HEK293T (cell line): ENCODE data around the gene TMPRSS9.

Source experiments
- CTCF ChIA-PET: fragments of 350-600 bp; formaldehyde crosslinking; extraction: SDS; loops from one replicate; lab custom pipeline; 2021; ENCODE audit warnings: antibody characterized with exemption, inconsistent platforms; lab: Yijun Ruan, JAX
- POLR2A ChIA-PET: fragments of 350-600 bp; formaldehyde crosslinking; extraction: SDS; loops from one replicate; lab custom pipeline; 2020; ENCODE audit warnings: antibody characterized with exemption, inconsistent platforms; lab: Yijun Ruan, JAX
- DNase-seq: peaks from one replicate; pipeline ENCODE4 v3.0.0; 2012; ENCODE audit warnings: mixed read lengths; ENCODE audit errors: extremely low spot score
- ARNT ChIP-seq: fragments of 450-650 bp; IDR thresholded peaks from 2 replicates; pipeline ENCODE4 v1.6.1; 2017; ENCODE audit warnings: mild to moderate bottlenecking
- BHLHE40 ChIP-seq: fragments of 450-650 bp; IDR thresholded peaks from 2 replicates; pipeline ENCODE4 v1.6.1; 2016; ENCODE audit warnings: mild to moderate bottlenecking, moderate library complexity, borderline replicate concordance
- CTBP1 ChIP-seq: fragments of 450-650 bp; IDR thresholded peaks from 2 replicates; pipeline ENCODE4 v1.6.1; 2016; ENCODE audit warnings: borderline replicate concordance
- ELF4 ChIP-seq: fragments of 450-650 bp; IDR thresholded peaks from 2 replicates; pipeline ENCODE4 v1.6.1; 2017; ENCODE audit warnings: antibody characterized with exemption
- FOXA1 ChIP-seq: fragments of 450-650 bp; IDR thresholded peaks from 2 replicates; pipeline ENCODE4 v1.6.1; 2016; ENCODE audit warnings: mild to moderate bottlenecking
- FOXK2 ChIP-seq: fragments of 450-650 bp; IDR thresholded peaks from 2 replicates; pipeline ENCODE4 v1.6.1; 2016; ENCODE audit warnings: mild to moderate bottlenecking
- FOXM1 ChIP-seq: fragments of 450-650 bp; IDR thresholded peaks from 2 replicates; pipeline ENCODE4 v1.6.1; 2017; ENCODE audit warnings: mild to moderate bottlenecking, borderline replicate concordance
- HDGF ChIP-seq: fragments of 450-650 bp; IDR thresholded peaks from 2 replicates; pipeline ENCODE4 v1.6.1; 2017; ENCODE audit warnings: antibody characterized with exemption, borderline replicate concordance
- L3MBTL2 ChIP-seq: fragments of 450-650 bp; conservative IDR thresholded peaks from 2 replicates; pipeline ENCODE4 v1.6.1; 2016; ENCODE audit warnings: mild to moderate bottlenecking
- LEF1 ChIP-seq: fragments of 450-650 bp; IDR thresholded peaks from 2 replicates; pipeline ENCODE4 v1.6.1; 2017; ENCODE audit warnings: mild to moderate bottlenecking, borderline replicate concordance
- NFRKB ChIP-seq: fragments of 450-650 bp; IDR thresholded peaks from 2 replicates; pipeline ENCODE4 v1.6.1; 2016; ENCODE audit warnings: mild to moderate bottlenecking, moderate library complexity
- SP1 ChIP-seq: fragments of 450-650 bp; IDR thresholded peaks from 2 replicates; pipeline ENCODE4 v1.6.1; 2017
- SUZ12 ChIP-seq: fragments of 450-650 bp; IDR thresholded peaks from 2 replicates; pipeline ENCODE4 v1.6.1; 2016; ENCODE audit warnings: mild to moderate bottlenecking
- TARDBP ChIP-seq: fragments of 450-650 bp; IDR thresholded peaks from 2 replicates; pipeline ENCODE4 v1.6.1; 2016
- ZNF384 ChIP-seq: fragments of 450-650 bp; IDR thresholded peaks from 2 replicates; pipeline ENCODE4 v1.6.1; 2016
- TF ChIP-seq, protein P1 (sequence below): fragments of 450-650 bp; IDR thresholded peaks from 2 replicates; pipeline ENCODE4 v1.6.1; 2016

TMPRSS9 gene

DNA sequence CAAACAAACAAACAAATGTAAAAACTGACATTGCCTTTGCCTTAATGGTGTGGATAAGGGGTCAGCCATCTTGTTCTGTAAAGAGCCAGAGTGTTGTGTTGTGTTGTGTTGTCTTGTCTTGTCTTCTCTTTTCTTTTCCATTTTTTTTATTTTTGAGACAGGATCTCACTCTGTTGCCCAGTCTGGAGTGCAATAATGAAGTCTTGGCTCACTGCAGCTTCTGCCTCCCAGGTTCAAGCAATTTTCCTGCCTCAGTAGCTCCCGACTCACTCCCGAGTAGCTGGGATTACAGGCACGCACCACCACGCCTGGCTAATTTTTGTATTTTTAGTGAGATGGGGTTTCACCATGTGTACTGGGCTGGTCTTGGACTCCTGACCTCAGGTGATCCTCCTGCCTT lies 39.5 kb downstream of the TMPRSS9 start:
- DNase-seq, result no peak
- POLR2A ChIA-PET, result no interaction called here
- TF ChIP-seq HDGF (no peak), L3MBTL2 (no peak), FOXA1 (no peak), NFRKB (no peak), FOXM1 (no peak), ARNT (no peak), FOXK2 (no peak), BHLHE40 (no peak), LEF1 (no peak), ELF4 (no peak), CTBP1 (no peak), SUZ12 (no peak), ZNF384 (no peak)
- CTCF ChIA-PET, result no interaction called here

DNA sequence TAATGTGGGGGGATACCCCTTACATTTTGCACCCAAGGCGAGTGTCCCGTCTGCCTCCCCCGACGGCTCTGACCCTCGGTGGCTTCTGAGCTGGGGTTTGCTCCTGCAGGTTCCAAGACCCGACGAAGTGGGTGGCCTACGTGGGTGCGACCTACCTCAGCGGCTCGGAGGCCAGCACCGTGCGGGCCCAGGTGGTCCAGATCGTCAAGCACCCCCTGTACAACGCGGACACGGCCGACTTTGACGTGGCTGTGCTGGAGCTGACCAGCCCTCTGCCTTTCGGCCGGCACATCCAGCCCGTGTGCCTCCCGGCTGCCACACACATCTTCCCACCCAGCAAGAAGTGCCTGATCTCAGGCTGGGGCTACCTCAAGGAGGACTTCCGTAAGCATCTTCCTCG lies 48.2 kb downstream of the TMPRSS9 start:
- CTCF ChIA-PET, result no interaction called here
- POLR2A ChIA-PET, result interaction anchor here (1.2 kb wide), 1 partner anchor 19 kb away, joined by 3 read pairs; the partner anchor contains the start of gene TIMM13
- no peak for DNase-seq
- TF ChIP-seq FOXA1 (no peak), TARDBP (no peak), CTBP1 (no peak), ZNF384 (no peak)
- TF ChIP-seq, protein P1, sequence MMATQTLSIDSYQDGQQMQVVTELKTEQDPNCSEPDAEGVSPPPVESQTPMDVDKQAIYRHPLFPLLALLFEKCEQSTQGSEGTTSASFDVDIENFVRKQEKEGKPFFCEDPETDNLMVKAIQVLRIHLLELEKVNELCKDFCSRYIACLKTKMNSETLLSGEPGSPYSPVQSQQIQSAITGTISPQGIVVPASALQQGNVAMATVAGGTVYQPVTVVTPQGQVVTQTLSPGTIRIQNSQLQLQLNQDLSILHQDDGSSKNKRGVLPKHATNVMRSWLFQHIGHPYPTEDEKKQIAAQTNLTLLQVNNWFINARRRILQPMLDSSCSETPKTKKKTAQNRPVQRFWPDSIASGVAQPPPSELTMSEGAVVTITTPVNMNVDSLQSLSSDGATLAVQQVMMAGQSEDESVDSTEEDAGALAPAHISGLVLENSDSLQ, result no peak

DNA sequence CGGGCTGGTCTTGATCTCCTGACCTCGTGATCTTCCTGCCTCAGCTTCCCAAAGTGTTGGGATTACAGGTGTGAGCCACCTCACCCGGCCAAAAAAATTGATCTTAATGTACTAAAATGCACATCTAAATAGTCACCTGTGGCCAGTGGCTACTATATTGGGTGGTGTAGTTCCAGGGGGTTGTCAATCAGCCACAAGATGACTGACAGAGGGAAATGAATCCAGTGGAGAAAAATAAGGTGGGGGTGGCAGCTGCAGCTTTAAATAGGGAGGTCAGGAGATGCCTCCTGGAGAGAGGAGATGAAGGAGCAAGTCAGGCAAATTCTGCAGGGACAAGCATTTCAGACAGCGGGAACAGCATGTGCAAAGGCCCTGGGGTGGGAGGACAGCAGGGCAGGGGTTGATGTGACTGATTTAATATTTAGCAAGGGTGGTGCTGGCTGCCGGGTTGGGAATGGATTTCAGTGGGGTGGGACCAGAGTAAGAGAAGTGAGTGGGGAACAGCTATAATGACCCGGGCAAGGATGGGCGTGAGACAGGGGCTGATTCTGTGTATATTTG lies 49.4 kb downstream of the TMPRSS9 start:
- TF ChIP-seq BHLHE40 (no peak), LEF1 (no peak)
- TF ChIP-seq, protein P1, result peak; percentile 58; the same call in 1 of the 2 replicates
- ChIA-PET POLR2A (no interaction called here), CTCF (no interaction called here)
- no peak for DNase-seq

DNA sequence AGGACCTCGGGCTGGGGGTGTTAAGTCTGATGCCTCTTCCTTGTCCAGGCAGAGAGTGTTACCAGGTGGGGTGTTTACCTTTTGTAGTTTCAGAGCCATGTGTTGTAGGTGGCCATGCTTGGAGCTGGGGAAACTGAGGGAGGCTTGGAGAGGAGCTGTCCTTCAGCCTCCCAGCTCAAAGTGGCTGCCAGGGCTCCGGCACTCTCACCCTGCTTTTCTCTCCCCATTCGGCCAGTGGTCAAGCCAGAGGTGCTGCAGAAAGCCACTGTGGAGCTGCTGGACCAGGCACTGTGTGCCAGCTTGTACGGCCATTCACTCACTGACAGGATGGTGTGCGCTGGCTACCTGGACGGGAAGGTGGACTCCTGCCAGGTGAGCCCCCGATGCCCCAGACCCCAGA lies 50.0 kb downstream of the TMPRSS9 start:
- no peak for TF ChIP-seq FOXM1
- no peak for TF ChIP-seq LEF1
- no peak for TF ChIP-seq FOXK2
- TF ChIP-seq, protein P1, result no peak
- no peak for TF ChIP-seq ZNF384
- TF ChIP-seq L3MBTL2, result no peak
- no peak for TF ChIP-seq TARDBP
- TF ChIP-seq FOXA1, result no peak
- no peak for TF ChIP-seq BHLHE40
- TF ChIP-seq CTBP1, result no peak
- TF ChIP-seq HDGF, result no peak
- TF ChIP-seq ELF4, result no peak
- no peak for TF ChIP-seq SUZ12
- no peak for TF ChIP-seq NFRKB
- DNase-seq, result no peak
- CTCF ChIA-PET, result no interaction called here
- POLR2A ChIA-PET, result no interaction called here

DNA sequence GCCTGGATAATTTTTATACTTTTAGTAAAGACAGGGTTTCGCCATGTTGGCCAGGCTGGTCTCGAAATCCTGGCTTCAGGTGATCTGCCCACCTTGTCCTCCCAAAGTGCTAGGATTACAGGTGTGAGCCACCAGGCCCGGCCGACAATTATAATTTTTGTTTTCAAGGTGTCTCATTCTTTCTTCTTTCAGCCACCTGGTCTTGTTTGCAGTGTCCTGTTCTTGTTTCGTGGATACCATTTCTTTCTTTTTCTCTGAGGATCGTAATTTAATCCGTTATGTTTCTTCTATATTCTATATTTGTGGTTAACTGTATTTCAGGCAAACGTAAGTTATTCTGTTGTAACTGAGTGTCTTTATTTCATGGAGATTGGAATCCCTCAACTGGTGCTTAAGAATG lies 51.6 kb downstream of the TMPRSS9 start:
- CTCF ChIA-PET, result no interaction called here
- no peak for DNase-seq
- no peak for TF ChIP-seq L3MBTL2
- TF ChIP-seq ZNF384, result no peak
- no peak for TF ChIP-seq BHLHE40
- TF ChIP-seq LEF1, result no peak
- no peak for TF ChIP-seq FOXK2
- no peak for TF ChIP-seq TARDBP
- no peak for TF ChIP-seq HDGF
- TF ChIP-seq NFRKB, result no peak
- no peak for TF ChIP-seq SP1
- no peak for TF ChIP-seq FOXA1
- no peak for TF ChIP-seq SUZ12
- no peak for TF ChIP-seq ELF4
- no peak for TF ChIP-seq CTBP1
- TF ChIP-seq FOXM1, result no peak
- no peak for TF ChIP-seq ARNT
- TF ChIP-seq, protein P1, result no peak
- POLR2A ChIA-PET, result no interaction called here

DNA sequence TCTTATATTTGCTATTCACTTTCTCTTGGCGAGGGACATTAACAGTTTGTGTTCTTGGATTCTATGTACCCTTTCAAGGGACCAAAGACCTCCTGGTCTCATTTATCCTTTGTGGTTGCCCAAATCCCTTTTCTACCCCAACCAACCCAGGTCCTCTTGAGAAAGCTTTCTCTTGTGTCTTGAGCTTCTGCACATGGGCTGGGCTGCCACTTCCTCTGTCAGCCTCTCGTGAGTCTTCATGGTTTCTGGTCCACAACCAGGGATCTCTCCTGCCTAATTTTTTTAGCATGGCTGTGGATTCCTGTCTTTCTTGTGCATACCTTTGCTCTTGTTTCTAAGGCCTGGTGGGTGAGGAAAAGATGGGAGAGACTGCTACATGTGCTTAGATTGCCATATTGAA lies 52.4 kb downstream of the TMPRSS9 start:
- ChIA-PET CTCF (no interaction called here), POLR2A (no interaction called here)

More for the DNA sequence above, 52.4 kb downstream of the TMPRSS9 start:
- TF ChIP-seq FOXK2 (no peak), ARNT (no peak), CTBP1 (no peak), NFRKB (no peak), L3MBTL2 (no peak)
- no peak for DNase-seq
